T-helper 2 cell treated with Interferon-gamma antibody and Interleukin-4, amounts not matched to agents 100 ng/mL and 5 ng/mL, for 36 hours (primary cell): Measurements from ENCODE around the gene BCAR1. TPM values are rescaled to one million over a fixed set of nuclear protein-coding genes. Genes with fewer than 3 reads are reported as not detected.
"Not testable (repeated sequence)": the region's sequence is repeated elsewhere in the genome, so short reads cannot be mapped to it uniquely, and the experiment has no call there.

ENCODE experiments used
- intact Hi-C: fragments of 100-400 bp; cut with micrococcal nuclease; formaldehyde crosslinking; loops from one replicate; pipeline ENCODE4 v1.15.1; 2023
- total RNA-seq: library from RNA; stranded (reverse); gene quantifications from 2 replicates; pipeline ENCODE4 v1.2.3, GENCODE V29; 2022

BCAR1 gene, protein sequence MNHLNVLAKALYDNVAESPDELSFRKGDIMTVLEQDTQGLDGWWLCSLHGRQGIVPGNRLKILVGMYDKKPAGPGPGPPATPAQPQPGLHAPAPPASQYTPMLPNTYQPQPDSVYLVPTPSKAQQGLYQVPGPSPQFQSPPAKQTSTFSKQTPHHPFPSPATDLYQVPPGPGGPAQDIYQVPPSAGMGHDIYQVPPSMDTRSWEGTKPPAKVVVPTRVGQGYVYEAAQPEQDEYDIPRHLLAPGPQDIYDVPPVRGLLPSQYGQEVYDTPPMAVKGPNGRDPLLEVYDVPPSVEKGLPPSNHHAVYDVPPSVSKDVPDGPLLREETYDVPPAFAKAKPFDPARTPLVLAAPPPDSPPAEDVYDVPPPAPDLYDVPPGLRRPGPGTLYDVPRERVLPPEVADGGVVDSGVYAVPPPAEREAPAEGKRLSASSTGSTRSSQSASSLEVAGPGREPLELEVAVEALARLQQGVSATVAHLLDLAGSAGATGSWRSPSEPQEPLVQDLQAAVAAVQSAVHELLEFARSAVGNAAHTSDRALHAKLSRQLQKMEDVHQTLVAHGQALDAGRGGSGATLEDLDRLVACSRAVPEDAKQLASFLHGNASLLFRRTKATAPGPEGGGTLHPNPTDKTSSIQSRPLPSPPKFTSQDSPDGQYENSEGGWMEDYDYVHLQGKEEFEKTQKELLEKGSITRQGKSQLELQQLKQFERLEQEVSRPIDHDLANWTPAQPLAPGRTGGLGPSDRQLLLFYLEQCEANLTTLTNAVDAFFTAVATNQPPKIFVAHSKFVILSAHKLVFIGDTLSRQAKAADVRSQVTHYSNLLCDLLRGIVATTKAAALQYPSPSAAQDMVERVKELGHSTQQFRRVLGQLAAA
- not detected in 2 replicates for total RNA-seq

DNA sequence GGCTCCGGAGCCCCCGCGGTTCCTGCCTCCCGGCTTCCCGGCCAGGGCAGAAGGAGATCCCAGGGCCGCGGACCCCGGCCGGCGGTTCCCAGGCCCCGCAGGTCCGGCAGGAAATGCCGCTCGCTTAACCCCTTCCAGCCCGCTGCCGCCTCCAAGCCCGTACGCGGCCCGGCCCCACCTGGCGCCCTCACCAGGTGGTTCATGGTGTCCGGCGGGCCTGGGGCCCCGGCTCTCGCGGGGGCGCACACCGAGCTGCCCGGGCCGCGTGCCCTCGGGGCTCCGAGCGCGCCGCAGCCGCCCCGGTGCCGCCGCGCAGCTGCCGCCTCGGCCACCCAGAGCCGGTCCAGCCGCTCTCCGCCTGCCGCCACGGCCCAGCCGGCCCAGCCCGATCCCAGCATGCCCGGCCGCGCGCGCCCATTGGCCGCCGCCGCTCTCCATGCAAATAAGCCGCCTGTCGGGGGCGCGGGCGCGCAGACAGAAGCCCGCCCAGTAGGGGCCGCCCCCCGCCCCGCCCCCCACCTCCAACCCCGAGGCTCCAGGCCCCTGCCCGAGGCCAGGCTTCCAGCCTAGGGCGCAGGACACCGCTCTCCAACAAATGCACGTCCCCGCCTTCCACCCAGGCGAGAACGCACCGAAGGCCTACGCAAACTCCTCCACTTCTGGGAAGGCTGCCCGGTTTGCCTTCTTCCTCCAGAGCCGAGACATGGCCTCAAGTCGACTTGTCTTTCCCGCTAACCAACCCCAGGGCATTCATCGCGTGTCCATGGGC is at the start of gene BCAR1:
Gene BCAR1 (minus strand): TSS at position 345 of the 769 bp plus-strand sequence. CDS start 142 bp downstream, at position 203.
- intact Hi-C loops: no loop called here

DNA sequence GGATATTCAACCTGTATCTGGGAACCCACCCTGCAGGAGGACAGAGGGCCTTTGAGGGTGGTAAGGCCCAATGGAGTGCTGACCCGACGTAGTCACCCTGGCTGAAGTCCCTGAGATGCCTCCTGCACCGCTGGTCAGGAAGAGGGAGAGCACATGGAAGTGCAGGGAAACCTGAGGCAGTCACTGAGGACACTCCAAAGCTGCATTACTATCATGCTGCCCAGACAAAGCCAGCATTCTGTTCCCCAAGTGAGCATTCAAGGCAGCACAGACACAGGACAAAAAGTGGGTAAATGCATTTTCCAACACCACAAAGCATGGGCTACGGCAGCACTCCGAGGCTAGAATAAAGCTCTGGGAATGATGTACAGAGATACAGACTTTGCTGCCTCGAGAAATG is 46.8 kb upstream of the BCAR1 start:
- intact Hi-C loops: no loop called here

DNA sequence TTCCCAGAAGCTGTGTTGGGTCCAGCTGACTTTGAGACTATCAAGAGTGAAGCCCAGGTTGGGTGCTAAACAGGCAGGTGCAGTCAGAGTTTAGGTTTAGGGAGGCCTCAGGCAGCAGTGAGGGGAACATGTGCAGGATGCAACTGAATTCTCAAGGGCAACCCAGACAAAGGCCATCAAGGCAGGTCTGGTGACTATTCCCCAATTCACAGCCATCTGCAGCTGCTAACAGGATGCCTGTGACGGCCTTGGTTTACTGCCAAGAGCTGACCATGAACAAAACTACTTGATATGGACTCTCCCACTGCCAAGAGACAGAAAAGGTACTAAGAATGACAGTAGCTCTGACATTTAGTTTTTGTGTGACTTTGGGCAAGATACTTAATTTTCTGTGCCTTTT is 45.2 kb upstream of the BCAR1 start:
- intact Hi-C loops: no loop called here

DNA sequence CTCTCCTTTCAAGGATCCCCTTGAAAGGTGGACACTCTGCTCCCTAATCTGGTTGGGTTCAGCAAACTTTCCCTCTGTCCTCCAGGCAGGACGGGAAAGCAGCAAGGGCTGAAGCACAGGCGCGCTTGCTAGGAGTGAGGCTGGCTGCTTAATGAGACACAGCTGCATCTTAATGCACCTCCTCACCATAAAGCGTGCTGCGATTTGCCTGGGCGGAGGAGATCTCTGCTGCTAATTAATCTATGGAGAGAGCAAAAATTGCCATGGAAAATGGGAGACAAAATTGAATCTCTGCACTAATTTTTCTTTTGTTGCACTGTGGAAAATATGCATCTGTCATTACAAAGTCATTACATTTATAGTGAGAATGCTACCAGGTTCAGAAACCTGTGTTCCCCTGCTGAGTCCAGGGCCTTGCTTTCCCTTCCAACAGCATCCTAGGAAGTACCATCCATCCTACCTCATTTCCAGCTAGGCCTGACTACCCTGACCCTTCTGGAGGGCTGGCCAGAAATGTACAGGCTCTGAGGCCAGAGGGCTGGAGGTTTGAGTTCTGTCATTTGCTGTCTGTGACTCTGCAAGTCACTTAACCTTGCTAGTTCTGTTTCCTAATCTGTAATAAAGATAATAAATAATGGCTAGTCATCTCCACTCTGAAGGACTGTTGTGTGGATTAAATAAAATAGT is 43.5 kb upstream of the BCAR1 start:
- intact Hi-C loops: no loop called here

DNA sequence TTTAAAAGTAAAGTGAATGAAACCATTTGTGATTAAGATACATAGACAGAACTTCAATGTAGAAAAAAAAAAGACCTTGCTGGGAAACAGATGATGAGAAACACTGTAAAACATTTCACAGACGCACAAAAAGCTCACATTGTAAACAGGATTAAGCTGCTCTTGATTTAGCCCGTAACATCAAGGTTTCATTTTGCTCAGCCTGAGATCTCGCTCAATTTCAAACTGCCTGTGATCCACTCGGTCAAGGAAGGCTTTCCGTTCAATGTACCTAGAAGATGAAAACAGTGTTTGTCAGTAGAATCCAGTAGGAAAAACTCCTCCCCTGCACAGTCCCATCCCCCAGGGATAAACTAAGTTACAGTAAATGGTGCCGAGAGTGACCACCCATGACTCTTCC is 42.3 kb upstream of the BCAR1 start:
- intact Hi-C loops: no loop called here

- intact Hi-C loops: no loop called here
Measured at GRCh38 chr16:75293173-75293572, 41.7 kb upstream of the BCAR1 start.

DNA sequence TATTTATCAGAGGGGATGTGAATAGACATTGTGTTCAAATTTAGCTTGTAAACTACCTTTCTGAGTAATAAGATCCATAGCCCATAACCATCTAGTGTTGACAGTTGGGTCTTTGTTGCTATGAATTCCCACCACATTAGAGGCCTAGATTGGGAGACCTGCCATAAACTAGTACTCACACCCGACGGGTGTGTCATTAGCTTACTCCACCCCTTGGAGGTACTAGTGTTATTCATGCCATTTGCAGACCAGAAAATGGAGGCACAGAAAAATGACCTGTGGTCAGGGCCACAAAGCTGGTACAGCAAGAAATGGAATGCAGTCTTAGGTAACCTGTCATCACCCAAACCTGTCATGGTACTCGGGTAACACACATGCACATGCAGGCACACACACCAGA is 41.3 kb upstream of the BCAR1 start:
- intact Hi-C loops: no loop called here

- intact Hi-C loops: no loop called here
Measured at GRCh38 chr16:75289189-75289588, 37.8 kb upstream of the BCAR1 start.

DNA sequence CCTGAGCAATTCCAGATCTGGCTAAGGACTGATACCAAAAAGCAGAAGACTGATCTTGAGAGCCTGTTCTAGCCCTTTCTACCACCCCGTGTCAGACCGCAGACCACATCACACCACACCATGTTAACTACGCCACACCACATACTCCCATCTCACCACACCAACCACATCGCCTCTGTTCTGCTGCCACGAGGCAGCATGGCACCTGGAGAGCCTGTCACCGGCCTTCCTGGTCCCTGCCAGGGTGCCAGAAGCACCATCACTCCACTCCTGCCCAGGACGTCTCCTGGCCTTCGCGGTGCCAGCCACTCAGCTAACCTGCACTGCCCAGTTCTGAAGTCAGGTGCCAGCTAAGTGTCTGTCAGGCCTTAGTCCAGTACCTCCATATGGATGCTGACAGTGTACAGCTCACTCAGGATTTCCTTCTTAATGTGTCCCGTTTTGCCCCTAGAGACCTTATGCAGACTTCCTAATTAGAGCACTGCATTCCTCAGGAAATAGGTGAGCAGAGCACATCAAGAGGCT is 37.2 kb upstream of the BCAR1 start:
- intact Hi-C loops: no loop called here

GRCh38 chr16:75288181-75288580 is 36.8 kb upstream of the BCAR1 start:
- intact Hi-C loops: no loop called here

GRCh38 chr16:75287708-75288107 is 36.3 kb upstream of the BCAR1 start:
- intact Hi-C loops: no loop called here

DNA sequence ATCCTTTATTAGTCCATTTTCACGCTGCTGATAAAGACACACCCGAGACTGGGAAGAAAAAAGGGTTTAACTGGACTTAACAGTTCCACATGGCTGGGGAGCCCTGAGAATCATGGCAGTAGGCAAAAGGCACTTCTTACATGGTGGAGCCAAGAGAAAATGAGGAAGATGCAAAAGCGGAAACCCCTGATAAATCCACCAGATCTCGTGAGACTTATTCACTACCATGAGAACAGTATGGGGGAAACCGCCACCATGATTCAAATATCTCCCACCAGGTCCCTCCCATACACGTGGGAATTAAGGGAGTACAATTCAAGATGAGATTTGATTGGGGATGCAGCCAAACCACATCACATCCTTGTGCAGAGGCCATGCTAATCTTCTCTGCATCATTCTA is 35.0 kb upstream of the BCAR1 start:
- intact Hi-C loops: no loop called here

- intact Hi-C loops: no loop called here
Measured at GRCh38 chr16:75282466-75283281, 31.2 kb upstream of the BCAR1 start.

GRCh38 chr16:75281826-75282225 is 30.4 kb upstream of the BCAR1 start:
- intact Hi-C loops: no loop called here

GRCh38 chr16:75281009-75281408 is 29.6 kb upstream of the BCAR1 start:
- intact Hi-C loops: not testable (repeated sequence)

- intact Hi-C loops: no loop called here
Measured at GRCh38 chr16:75280331-75280804, 28.9 kb upstream of the BCAR1 start.

- intact Hi-C loops: no loop called here
Measured at GRCh38 chr16:75279305-75279704, 27.9 kb upstream of the BCAR1 start.

- intact Hi-C loops: no loop called here
Measured at GRCh38 chr16:75273054-75273925, 21.9 kb upstream of the BCAR1 start.

DNA sequence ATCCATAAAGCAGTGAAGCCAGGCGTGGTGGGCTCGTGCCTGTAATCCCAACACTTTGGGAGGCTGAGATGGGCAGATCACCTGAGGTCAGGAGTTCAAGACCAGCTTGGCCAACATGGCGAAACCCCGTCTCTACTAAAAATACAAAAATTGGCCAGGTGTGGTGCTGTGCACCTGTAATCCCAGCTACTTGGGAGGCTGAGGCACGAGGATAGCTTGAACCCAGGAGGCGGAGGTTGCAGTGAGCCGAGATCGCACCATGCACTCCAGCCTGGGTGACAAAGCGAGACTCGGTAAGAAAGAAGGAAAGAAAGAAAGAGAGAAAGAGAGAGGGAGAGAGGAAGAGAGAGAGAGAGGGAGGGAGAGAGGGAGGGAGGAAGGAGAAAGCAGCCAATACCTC is 21.2 kb upstream of the BCAR1 start:
- intact Hi-C loops: not testable (repeated sequence)
